GM18511 (cell line): Measurements from ENCODE around the gene ZNF175.

Experiments used
- ATAC-seq: cut with Tn5 transposase; IDR thresholded peaks from one replicate; pipeline ENCODE4 v1.9.1; 2021; ENCODE audit warnings: mild to moderate bottlenecking, moderate library complexity; ENCODE audit not compliant: unreplicated experiment

Gene ZNF175

DNA sequence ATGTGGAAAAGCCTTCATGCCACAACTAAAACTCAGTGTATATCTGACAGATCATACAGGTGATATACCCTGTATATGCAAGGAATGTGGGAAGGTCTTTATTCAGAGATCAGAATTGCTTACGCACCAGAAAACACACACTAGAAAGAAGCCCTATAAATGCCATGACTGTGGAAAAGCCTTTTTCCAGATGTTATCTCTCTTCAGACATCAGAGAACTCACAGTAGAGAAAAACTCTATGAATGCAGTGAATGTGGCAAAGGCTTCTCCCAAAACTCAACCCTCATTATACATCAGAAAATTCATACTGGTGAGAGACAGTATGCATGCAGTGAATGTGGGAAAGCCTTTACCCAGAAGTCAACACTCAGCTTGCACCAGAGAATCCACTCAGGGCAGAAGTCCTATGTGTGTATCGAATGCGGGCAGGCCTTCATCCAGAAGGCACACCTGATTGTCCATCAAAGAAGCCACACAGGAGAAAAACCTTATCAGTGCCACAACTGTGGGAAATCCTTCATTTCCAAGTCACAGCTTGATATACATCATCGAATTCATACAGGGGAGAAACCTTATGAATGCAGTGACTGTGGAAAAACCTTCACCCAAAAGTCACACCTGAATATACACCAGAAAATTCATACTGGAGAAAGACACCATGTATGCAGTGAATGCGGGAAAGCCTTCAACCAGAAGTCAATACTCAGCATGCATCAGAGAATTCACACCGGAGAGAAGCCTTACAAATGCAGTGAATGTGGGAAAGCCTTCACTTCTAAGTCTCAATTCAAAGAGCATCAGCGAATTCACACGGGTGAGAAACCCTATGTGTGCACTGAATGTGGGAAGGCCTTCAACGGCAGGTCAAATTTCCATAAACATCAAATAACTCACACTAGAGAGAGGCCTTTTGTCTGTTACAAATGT lies 16.4 kb downstream of the ZNF175 start:
- no peak for ATAC-seq

- no peak for ATAC-seq
Observed at GRCh38 chr19:51589511-51589910, 18.4 kb downstream of the ZNF175 start.

- ATAC-seq = no peak
Observed at GRCh38 chr19:51590441-51590840, 19.4 kb downstream of the ZNF175 start.

DNA sequence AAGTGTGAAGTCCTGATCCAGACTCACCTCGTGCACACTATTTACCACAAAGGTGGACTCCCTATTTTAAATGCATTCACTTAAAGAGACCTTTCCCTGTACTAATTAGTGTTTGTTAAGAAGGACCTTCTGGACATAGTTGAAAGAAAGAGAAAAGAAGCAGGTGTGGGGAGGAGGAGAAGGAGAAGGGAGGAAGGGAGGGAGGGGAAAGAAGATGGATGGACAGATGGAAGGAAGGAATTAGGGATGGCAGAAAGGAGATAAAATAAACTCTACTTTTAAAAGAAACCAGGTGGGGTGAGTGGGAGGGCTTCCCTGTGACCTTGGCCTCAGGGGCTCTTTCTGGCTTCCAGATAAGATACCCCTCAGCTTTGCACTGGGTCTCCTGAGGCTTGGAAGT lies 21.4 kb downstream of the ZNF175 start:
- ATAC-seq = no peak

GRCh38 chr19:51593138-51593890 lies 22.2 kb downstream of the ZNF175 start:
- no peak for ATAC-seq

GRCh38 chr19:51593969-51594773 lies 23.1 kb downstream of the ZNF175 start:
- ATAC-seq = peak; percentile 99

GRCh38 chr19:51594774-51595109 lies 23.7 kb downstream of the ZNF175 start:
- ATAC-seq = no peak

GRCh38 chr19:51595190-51596175 lies 24.4 kb downstream of the ZNF175 start:
- ATAC-seq = no peak

GRCh38 chr19:51598159-51598915 lies 27.3 kb downstream of the ZNF175 start:
- no peak for ATAC-seq

DNA sequence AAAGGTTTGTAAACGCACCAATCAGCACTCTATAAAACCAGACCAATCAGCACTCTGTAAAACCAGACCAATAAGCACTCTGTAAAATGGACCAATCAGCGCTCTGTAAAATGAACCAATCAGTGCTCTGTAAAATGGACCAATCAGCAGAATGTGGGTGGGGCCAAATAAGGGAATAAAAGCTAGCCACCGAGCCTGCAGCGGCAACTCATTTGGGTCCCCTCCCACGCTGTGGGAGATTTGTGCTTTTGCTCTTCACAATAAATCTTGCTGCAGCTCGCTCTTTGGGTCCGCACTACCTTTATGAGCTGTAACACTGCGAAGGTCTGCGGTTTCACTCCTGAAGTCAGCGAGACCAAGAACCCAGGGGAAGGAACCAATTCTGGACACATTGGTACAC lies 28.0 kb downstream of the ZNF175 start:
- no peak for ATAC-seq

GRCh38 chr19:51600940-51601580 lies 30.0 kb downstream of the ZNF175 start:
- no peak for ATAC-seq

DNA sequence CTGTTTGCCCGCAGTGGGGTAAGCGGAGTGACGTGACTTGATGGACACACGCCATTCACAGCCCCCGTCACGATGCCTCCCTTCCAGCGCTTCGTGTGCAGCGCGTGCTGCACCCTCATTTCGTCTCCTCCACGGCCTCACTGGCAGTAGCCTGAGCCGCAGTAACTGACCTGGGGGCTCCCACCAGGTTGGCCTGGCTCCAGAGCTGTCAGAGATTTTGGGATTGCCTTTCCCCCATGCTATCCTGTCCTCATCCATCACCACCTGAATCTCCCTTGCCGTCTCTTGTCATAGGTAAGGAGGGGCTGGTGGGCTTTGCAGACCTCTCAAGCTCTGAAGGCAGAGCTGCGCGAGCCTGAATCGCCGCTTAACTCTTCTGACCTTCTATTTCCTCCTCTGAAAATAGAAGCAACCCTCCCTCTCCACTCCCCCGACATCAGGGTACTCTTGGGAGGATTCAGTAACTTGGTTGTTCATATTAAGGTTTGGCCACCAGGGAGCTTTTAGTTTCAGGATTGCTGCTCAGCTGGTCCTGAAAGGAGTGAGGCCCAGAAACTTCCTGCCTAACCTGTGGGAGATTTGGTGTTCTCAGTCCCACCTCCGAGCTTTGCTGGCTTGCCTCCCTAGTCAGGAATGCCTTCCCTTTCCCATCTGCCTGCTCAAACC lies 31.2 kb downstream of the ZNF175 start:
- ATAC-seq = no peak

DNA sequence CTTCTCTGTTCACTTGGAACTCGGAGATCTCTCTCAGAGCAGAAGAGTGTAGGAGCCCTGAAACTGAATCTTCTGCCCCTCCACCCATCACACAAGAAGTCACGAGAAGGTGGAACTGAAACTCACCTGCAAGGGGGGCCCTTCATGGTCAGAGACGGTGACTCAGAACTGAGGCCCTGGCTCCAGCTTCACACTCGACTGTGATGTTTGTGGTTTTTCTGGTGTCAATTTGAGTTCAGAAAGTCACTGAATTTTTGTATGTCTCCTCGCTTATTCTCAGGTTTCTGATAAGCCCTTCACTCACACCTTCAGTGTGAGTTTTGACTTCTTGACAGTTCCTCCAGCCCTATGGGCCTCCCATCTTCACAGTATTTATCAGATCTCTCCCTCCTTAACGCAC lies 36.0 kb downstream of the ZNF175 start:
- peak; percentile 95 for ATAC-seq

- ATAC-seq = no peak
Observed at GRCh38 chr19:51607920-51608562, 37.0 kb downstream of the ZNF175 start.

DNA sequence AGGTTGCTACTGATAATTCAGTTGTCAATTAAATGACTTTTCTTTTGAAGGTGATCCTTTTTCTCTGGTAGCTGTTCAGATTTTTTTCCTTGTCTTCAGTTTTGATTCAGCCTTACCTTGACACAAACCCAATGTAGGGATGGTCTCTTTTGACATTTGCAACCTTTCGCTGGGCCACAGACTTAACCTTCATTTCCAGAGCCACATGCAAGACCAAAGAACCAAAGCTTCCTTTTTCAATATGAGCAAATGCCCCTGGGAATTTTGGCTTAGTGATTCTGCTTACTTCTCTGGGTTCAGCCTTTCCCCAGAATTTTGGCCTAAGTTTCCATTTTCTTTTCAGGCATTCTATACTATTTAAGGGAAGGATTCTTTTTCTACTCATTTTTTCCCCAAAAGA lies 39.5 kb downstream of the ZNF175 start:
- no peak for ATAC-seq

GRCh38 chr19:51614789-51615188 lies 43.7 kb downstream of the ZNF175 start:
- ATAC-seq = no peak

- no peak for ATAC-seq
Observed at GRCh38 chr19:51615991-51616390, 44.9 kb downstream of the ZNF175 start.

GRCh38 chr19:51621178-51621577 lies 50.1 kb downstream of the ZNF175 start:
- ATAC-seq = peak; percentile 70
